ENCODE results near the gene TGM1.

TGM1 gene

DNA sequence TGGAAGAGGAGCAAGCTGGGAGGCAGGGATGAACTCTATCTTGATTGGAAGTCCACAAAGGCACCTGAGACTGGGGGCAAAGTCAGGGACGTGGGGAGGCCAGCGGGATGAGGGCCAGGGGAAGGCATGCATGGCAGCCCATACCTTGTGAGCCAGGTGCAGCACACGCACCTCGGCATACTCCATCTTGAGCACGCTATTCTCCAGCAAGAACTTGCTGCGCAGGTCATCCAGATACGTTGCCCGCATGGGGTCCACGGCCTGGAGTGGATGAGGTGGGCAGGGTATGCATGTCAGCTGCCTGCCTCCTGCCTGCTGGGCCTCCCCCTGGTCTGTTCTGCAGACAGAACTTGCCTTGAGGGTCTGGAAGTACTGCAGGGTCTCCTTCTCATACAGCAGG lies 4.5 kb upstream of the TGM1 start:
- no peak for DNase-seq (ENCODE audit: low read depth)
- TF ChIP-seq, protein P1, sequence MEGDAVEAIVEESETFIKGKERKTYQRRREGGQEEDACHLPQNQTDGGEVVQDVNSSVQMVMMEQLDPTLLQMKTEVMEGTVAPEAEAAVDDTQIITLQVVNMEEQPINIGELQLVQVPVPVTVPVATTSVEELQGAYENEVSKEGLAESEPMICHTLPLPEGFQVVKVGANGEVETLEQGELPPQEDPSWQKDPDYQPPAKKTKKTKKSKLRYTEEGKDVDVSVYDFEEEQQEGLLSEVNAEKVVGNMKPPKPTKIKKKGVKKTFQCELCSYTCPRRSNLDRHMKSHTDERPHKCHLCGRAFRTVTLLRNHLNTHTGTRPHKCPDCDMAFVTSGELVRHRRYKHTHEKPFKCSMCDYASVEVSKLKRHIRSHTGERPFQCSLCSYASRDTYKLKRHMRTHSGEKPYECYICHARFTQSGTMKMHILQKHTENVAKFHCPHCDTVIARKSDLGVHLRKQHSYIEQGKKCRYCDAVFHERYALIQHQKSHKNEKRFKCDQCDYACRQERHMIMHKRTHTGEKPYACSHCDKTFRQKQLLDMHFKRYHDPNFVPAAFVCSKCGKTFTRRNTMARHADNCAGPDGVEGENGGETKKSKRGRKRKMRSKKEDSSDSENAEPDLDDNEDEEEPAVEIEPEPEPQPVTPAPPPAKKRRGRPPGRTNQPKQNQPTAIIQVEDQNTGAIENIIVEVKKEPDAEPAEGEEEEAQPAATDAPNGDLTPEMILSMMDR (IDR thresholded peaks at IDR 0.05; ENCODE audit: control insufficient read depth, insufficient read depth, low read depth, low read length, missing control alignments): no peak
- H3K4me3 ChIP-seq (ENCODE audit: control insufficient read depth, low read depth, low read length): no peak overlapping the region

DNA sequence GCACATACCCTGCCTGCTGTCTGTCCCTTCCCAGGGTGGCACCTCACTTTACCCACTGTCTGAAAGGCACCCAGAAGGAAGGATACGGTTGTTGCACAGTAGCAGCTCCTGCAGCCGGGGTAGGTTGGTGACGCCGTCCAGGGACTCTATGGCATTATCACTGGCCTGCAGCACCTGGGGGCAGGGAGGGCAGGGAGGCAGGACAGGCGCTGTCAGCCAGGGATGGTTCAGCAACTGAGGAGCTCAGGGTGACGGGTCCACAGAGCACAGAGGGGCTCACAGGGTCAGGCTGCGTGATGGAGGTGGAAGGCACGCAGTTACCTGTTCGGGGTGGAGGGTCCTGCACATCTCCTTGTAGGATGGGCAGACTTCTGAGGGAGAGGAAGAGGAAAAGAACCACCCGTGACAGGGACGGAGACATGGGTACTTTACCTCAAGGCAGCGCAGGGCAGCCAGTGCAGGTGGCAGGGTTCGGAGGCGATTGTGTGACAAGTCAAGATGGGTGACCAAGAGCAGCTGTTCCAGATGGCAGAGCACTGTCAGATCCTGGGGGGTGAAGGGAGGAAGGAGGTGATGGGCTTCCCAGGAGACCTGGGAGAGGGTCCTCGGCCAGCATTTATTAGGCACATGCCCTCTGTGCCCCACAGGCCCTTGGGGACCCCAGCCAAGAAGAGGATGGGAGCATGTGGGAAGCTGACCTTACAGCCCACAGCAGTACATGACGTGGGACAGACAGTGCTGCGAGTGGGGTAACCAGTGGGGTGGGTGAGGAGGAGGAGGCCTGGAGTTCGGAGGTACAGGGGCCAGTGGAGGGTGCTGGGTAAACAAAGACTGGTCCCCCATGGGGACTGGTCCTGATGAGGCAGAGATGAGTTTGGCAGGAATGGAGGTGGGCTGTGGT lies 3.6 kb upstream of the TGM1 start:
- no peak overlapping the region for H3K4me3 ChIP-seq (ENCODE audit: control insufficient read depth, low read depth, low read length)
- TF ChIP-seq, protein P1 (IDR thresholded peaks at IDR 0.05; ENCODE audit: control insufficient read depth, insufficient read depth, low read depth, low read length, missing control alignments): no peak
- no peak for DNase-seq (ENCODE audit: low read depth)

DNA sequence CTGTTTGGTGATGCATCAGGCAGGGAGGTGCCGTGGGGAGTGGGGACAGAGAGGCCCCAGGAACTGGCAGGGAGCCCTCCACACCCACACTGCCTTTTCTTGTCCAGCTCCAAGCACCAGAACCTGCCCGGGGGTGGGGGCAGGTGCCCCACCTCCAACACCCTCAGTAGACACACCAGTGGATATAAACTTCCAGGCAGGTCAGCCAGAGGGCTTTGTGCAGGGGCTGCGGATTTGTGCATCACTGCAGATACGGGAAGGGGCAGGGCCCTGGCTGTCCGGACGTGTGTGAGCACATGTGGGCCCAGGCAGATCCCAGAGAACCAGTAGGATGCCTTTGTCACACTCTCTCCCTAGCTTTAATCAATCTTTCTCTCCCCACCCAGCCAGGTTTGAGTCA lies 1.3 kb upstream of the TGM1 start:
- DNase-seq (ENCODE audit: low read depth): no peak
- TF ChIP-seq, protein P1 (IDR thresholded peaks at IDR 0.05; ENCODE audit: control insufficient read depth, insufficient read depth, low read depth, low read length, missing control alignments): no peak
- no peak overlapping the region for H3K4me3 ChIP-seq (ENCODE audit: control insufficient read depth, low read depth, low read length)

DNA sequence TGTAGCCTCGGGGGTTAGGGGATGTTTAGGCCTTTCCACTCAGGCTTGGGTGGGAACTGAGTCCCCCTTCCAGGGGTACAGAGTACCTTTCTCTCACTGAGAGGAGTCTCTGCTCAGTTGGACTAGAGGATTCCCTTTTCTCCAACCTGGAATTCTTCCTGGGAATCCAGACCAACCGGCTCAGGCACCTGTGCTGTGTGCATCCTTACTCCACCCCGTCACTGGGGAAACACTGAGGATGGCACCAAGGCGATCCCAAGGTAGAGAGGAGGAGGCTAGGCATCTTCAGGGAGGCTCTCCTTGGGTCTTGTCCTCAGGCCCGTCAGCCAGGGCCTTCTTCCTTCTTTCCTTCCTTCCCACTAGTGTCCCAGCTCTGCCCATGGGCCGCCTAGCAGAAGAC lies 871 bp upstream of the TGM1 start:
- no peak overlapping the region for H3K4me3 ChIP-seq (ENCODE audit: control insufficient read depth, low read depth, low read length)
- no peak for DNase-seq (ENCODE audit: low read depth)
- TF ChIP-seq, protein P1 (IDR thresholded peaks at IDR 0.05; ENCODE audit: control insufficient read depth, insufficient read depth, low read depth, low read length, missing control alignments): no peak

DNA sequence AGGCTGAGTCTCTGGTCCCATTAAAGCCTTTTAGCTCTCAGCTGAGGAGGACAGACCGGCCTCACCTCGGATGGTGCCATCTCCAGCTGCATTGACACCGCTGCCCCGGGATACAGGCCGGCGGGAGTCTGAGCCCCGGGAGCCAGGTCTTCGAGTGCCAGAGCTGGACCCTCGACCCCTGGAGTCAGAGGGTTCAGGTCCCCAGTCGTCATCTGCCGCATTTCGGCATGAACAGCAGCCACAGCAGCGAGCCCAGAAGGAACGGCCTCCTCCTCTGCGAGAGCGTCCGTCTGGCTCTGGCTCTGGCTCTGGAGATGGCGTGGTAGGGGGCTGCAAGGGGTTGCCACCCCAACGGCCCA lies 1.0 kb downstream of the TGM1 start:
- TF ChIP-seq, protein P1 (IDR thresholded peaks at IDR 0.05; ENCODE audit: control insufficient read depth, insufficient read depth, low read depth, low read length, missing control alignments): no peak
- no peak overlapping the region for H3K4me3 ChIP-seq (ENCODE audit: control insufficient read depth, low read depth, low read length)
- no peak for DNase-seq (ENCODE audit: low read depth)

DNA sequence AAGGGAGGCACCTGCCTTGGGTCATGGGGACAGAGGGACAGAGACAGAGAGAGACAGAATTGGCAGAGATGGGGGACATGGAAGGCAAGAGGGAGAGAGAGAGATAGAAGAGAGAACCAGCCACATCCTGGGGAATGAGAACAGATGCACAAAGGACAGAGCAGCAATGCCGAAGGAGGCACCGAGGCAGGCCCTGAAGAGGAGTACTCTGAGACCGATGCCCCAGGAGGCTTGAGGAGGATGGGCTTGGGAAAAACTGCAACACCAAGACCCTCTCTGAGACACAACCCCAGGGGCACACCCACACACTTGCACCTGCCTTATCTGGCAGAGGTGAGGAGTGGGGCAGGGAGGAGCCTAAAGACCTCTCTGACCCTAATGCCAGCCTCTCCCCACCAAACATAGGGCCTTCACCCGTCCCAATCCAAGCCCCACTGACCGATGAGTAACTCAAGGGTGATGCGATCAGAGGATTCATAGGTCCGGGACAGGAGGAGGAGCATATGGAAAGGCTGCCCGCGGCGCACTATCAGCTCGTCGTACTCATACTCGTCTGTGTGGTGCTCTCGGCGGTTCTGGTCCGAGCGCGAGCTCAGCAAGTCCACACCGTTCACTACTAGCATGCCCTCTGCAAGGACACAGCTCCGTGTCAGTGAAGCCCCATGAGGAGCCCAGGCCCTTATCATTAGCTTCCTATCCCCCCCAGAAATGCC lies 1.6 kb downstream of the TGM1 start:
- no peak overlapping the region for H3K4me3 ChIP-seq (ENCODE audit: control insufficient read depth, low read depth, low read length)
- TF ChIP-seq, protein P1 (IDR thresholded peaks at IDR 0.05; ENCODE audit: control insufficient read depth, insufficient read depth, low read depth, low read length, missing control alignments): no peak
- DNase-seq (ENCODE audit: low read depth): no peak

Data from AG09309 (cell line).